Measurements from ENCODE around the gene TOGARAM2. TPM values are rescaled to one million over a fixed set of nuclear protein-coding genes. Genes with fewer than 3 reads are reported as not detected.

TOGARAM2 gene
- total RNA-seq, 1 donor from 2014 or later, result 5.8 TPM

DNA sequence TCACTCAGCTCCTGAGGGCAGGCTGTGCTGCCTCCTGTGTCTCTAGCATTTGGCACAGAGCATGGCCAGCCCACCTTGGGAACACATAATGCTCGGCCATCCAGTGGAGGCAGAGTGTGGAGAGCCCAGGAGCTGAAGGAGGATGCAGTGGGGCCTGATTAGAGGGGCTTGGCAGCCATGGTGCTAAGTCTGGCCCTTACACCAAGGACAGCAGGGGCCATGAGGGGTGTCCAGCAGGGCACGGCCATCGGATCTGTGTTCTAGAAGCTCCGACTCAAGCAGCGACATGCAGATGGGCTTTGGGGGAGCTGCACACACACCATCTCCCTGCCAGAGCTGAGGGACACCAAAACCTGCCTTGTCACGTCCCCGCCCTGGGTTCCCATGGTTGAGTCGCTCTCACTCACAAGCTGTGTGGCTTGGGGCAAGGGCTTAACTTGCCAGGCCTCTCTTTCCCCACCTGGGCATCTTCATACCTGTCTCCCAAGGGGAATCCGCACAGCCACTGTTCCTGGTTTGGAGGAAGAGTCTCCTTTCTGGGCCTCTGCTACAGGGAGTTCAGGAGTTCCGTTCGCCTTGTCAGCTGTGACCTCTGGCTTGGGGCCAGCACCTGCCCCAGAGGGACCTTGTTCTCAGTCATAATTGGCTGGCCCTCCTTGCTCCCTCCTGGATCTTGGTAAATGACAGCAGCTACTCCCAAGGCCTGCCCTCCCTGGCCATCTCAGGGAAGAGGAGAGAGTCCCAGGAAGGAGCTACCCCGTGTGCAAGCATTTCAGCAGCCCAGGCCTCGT is 1.3 kb upstream of the TOGARAM2 start:
- Mint-ChIP-seq H3K27me3 (ENCODE audit: insufficient read depth) (no peaks in the 10 kb centered on the region), H3K27ac (no peak overlapping the region), H3K4me3 (no peak overlapping the region), H3K4me1 (ENCODE audit: low read depth) (no peaks in the 10 kb centered on the region), H3K36me3 (ENCODE audit: low read depth) (no peaks in the 10 kb centered on the region), H3K9me3 (no peaks in the 10 kb centered on the region)
- intact Hi-C loops (cut with micrococcal nuclease), result no loop called here
- no peak for DNase-seq (ENCODE audit: low spot score)

DNA sequence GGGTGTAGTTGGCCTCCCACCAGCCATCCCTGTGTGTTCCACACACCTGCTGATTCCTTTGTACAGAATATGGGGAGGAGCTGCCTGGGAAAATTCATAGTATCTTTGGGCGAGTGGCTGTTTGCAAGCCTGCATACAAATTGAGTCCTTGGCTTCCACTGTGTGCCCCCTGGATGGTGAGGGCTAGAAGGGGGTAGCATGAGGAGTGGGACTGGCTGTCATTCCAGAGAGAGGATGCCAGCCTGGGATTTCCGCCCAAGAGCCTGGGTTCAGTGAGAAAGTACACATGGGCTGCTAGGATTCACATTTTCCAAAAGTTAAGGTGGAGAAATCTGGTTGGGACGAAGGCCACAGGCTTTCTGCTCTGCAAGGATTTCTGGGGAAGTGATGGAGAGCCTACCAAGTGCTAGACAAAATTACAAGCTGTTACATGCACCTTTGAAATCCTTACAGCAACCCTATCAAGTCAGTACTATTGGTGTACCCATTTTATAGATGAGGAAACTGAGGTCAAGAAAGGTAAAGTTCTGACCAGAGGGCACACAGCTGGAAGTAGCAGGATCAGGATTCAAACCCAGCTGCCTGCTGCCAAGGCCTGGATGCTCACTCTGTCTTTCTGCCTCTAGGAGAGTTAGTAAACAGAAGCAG is 606 bp upstream of the TOGARAM2 start:
- intact Hi-C loops (cut with micrococcal nuclease), result no loop called here
- no peaks in the 10 kb centered on the region for H3K9me3 Mint-ChIP-seq
- H3K27me3 Mint-ChIP-seq (ENCODE audit: insufficient read depth), result no peaks in the 10 kb centered on the region
- DNase-seq (ENCODE audit: low spot score), result no peak
- no peak overlapping the region for H3K4me3 Mint-ChIP-seq
- no peaks in the 10 kb centered on the region for H3K4me1 Mint-ChIP-seq (ENCODE audit: low read depth)
- H3K36me3 Mint-ChIP-seq (ENCODE audit: low read depth), result no peaks in the 10 kb centered on the region
- no peak overlapping the region for H3K27ac Mint-ChIP-seq

DNA sequence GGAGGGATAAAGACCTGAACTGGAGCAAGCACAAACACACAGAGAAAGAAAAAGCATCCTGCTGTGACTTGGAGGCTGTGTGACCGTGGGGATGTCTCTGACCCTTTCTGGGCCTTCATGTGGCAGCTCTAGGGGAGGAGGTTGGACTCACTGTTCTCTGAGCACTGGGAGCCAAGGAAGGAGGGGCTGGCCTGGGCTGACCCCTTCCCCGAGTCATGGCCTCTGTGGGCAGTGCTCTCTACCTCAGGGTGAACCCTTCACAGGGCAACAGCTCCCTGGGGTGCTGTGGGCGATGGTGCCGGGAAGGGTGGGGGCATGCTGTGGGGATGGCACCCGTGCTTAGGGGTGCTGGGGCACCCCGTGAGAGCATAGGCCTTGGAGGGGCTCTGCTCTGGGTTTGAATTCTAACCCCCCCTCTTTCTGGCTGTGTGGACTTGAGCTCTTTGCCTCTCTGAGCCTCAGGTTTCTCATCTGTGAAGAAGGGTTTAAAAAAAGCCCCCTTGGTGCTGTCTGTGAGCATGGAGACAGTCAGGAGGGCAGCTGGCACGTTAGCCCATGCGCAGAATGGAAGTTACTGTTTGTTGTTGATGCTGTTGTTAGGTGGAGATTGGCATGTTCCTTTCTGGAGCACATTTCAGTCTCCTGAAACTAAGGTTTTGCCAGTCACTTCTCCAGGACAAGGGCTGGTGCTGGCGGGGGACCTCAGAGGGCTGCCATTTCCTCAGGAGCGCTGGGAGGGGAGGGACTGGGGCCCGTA is 700 bp downstream of the TOGARAM2 start:
- H3K4me3 Mint-ChIP-seq, result no peak overlapping the region
- no peaks in the 10 kb centered on the region for H3K27me3 Mint-ChIP-seq (ENCODE audit: insufficient read depth)
- H3K36me3 Mint-ChIP-seq (ENCODE audit: low read depth), result no peaks in the 10 kb centered on the region
- intact Hi-C loops (cut with micrococcal nuclease), result no loop called here
- H3K9me3 Mint-ChIP-seq, result no peaks in the 10 kb centered on the region
- DNase-seq (ENCODE audit: low spot score), result no peak
- H3K4me1 Mint-ChIP-seq (ENCODE audit: low read depth), result no peaks in the 10 kb centered on the region
- H3K27ac Mint-ChIP-seq, result no peak overlapping the region

- H3K4me1 Mint-ChIP-seq (ENCODE audit: low read depth), result no peaks in the 10 kb centered on the region
- DNase-seq (ENCODE audit: low spot score), result no peak
- H3K4me3 Mint-ChIP-seq, result no peak overlapping the region
- no peaks in the 10 kb centered on the region for H3K27me3 Mint-ChIP-seq (ENCODE audit: insufficient read depth)
- no peaks in the 10 kb centered on the region for H3K36me3 Mint-ChIP-seq (ENCODE audit: low read depth)
- H3K27ac Mint-ChIP-seq, result no peak overlapping the region
- intact Hi-C loops (cut with micrococcal nuclease), result no loop called here
- H3K9me3 Mint-ChIP-seq, result no peaks in the 10 kb centered on the region
These were observed 1.4 kb downstream of the TOGARAM2 start for GRCh38 chr2:28982381-28982950.

- Mint-ChIP-seq H3K36me3 (ENCODE audit: low read depth) (no peaks in the 10 kb centered on the region), H3K9me3 (no peaks in the 10 kb centered on the region), H3K27ac (no peak overlapping the region), H3K4me1 (ENCODE audit: low read depth) (no peaks in the 10 kb centered on the region), H3K27me3 (ENCODE audit: insufficient read depth) (peaks cover 3% of the 10 kb centered on the region), H3K4me3 (no peak overlapping the region)
- intact Hi-C loops (cut with micrococcal nuclease), result no loop called here
- DNase-seq (ENCODE audit: low spot score), result no peak
These were observed 5.3 kb downstream of the TOGARAM2 start for GRCh38 chr2:28986429-28986828.

GRCh38 chr2:28989973-28990372 is 8.9 kb downstream of the TOGARAM2 start:
- H3K4me3 Mint-ChIP-seq, result no peak overlapping the region
- peaks cover 3% of the 10 kb centered on the region for H3K27me3 Mint-ChIP-seq (ENCODE audit: insufficient read depth)
- DNase-seq (ENCODE audit: low spot score), result no peak
- no peak overlapping the region for H3K27ac Mint-ChIP-seq
- no peaks in the 10 kb centered on the region for H3K4me1 Mint-ChIP-seq (ENCODE audit: low read depth)
- H3K9me3 Mint-ChIP-seq, result no peaks in the 10 kb centered on the region
- H3K36me3 Mint-ChIP-seq (ENCODE audit: low read depth), result no peaks in the 10 kb centered on the region
- intact Hi-C loops (cut with micrococcal nuclease), result no loop called here

DNA sequence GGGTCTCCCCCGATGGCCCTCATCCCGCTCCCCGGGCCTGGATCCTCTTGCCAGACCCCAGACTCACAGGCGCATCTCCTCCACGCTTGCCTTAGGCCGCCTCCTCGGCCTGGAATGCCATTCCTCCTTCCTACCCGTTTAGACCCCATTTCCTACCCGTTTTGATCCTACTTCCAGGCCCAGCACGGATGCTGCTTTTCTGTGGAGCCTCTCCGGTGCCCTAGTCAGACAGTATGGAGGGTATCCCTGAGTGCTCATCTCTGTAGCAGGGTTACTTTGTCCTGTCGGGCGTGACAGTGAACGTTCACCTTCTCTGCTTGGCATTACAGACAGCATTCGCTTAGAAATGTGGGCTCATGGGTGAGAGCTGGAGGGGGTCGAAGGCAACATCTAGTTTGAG is 9.3 kb downstream of the TOGARAM2 start:
- intact Hi-C loops (cut with micrococcal nuclease), result no loop called here
- H3K4me1 Mint-ChIP-seq (ENCODE audit: low read depth), result no peaks in the 10 kb centered on the region
- H3K9me3 Mint-ChIP-seq, result no peaks in the 10 kb centered on the region
- peaks cover 3% of the 10 kb centered on the region for H3K27me3 Mint-ChIP-seq (ENCODE audit: insufficient read depth)
- no peak overlapping the region for H3K4me3 Mint-ChIP-seq
- no peak overlapping the region for H3K27ac Mint-ChIP-seq
- no peak for DNase-seq (ENCODE audit: low spot score)
- no peaks in the 10 kb centered on the region for H3K36me3 Mint-ChIP-seq (ENCODE audit: low read depth)

DNA sequence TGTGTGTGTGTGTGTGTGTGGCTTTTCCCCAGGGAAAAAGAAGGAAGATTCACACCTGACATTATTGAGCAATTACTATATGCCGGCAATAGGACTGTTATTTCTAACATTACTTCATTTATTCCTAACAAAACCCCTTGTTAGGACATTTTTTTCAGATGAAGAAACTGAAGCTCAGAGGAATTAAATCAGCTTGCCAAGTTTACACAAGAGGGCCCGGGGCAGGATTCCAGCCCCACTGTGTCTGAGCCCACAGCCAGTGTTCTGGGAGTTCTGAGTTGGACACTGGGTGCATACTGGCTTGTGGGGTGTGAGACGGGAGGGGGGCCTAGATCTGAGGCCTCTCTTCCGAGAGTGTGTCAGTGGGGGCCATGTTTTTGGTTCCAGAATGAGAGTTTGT is 9.9 kb downstream of the TOGARAM2 start:
- Mint-ChIP-seq H3K4me1 (ENCODE audit: low read depth) (no peaks in the 10 kb centered on the region), H3K27ac (no peak overlapping the region), H3K4me3 (no peak overlapping the region), H3K27me3 (ENCODE audit: insufficient read depth) (peaks cover 3% of the 10 kb centered on the region), H3K9me3 (no peaks in the 10 kb centered on the region), H3K36me3 (ENCODE audit: low read depth) (no peaks in the 10 kb centered on the region)
- intact Hi-C loops (cut with micrococcal nuclease), result no loop called here
- no peak for DNase-seq (ENCODE audit: low spot score)

GRCh38 chr2:28991460-28991859 is 10.4 kb downstream of the TOGARAM2 start:
- intact Hi-C loops (cut with micrococcal nuclease), result no loop called here
- H3K36me3 Mint-ChIP-seq (ENCODE audit: low read depth), result no peaks in the 10 kb centered on the region
- H3K4me1 Mint-ChIP-seq (ENCODE audit: low read depth), result no peaks in the 10 kb centered on the region
- DNase-seq (ENCODE audit: low spot score), result no peak
- H3K27ac Mint-ChIP-seq, result no peak overlapping the region
- H3K4me3 Mint-ChIP-seq, result no peak overlapping the region
- no peaks in the 10 kb centered on the region for H3K9me3 Mint-ChIP-seq
- peaks cover 3% of the 10 kb centered on the region for H3K27me3 Mint-ChIP-seq (ENCODE audit: insufficient read depth)

GRCh38 chr2:28993206-28993960 is 12.3 kb downstream of the TOGARAM2 start:
- H3K4me1 Mint-ChIP-seq (ENCODE audit: low read depth), result no peaks in the 10 kb centered on the region
- H3K4me3 Mint-ChIP-seq, result no peak overlapping the region
- H3K36me3 Mint-ChIP-seq (ENCODE audit: low read depth), result no peaks in the 10 kb centered on the region
- no peak overlapping the region for H3K27ac Mint-ChIP-seq
- DNase-seq (ENCODE audit: low spot score), result no peak
- no peaks in the 10 kb centered on the region for H3K9me3 Mint-ChIP-seq
- intact Hi-C loops (cut with micrococcal nuclease), result no loop called here
- H3K27me3 Mint-ChIP-seq (ENCODE audit: insufficient read depth), result peaks cover 3% of the 10 kb centered on the region

DNA sequence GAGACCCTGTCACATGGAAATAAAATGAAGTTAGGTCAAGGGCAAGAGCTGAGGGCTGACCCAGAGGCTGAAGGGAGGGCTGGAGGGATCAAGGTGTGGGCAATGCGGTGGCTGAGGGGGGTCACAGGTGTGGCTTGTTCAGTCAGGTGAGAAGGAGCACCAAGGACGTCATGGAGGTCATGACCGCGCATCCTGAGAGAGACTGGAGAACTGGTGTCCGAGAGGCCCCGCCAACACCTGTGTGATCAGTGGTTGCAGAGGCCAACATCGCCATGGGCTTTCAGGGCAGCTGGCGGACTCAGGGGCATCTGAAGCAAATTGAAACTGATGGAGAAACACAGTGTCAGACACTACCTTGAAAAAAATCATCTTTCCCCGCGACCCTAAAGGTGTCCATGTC is 13.0 kb downstream of the TOGARAM2 start:
- Mint-ChIP-seq H3K27me3 (ENCODE audit: insufficient read depth) (peaks cover 3% of the 10 kb centered on the region), H3K4me1 (ENCODE audit: low read depth) (peaks cover 4% of the 10 kb centered on the region), H3K9me3 (no peaks in the 10 kb centered on the region), H3K27ac (no peak overlapping the region), H3K4me3 (no peak overlapping the region), H3K36me3 (ENCODE audit: low read depth) (no peaks in the 10 kb centered on the region)
- no peak for DNase-seq (ENCODE audit: low spot score)
- intact Hi-C loops (cut with micrococcal nuclease), result no loop called here

- intact Hi-C loops (cut with micrococcal nuclease), result no loop called here
- Mint-ChIP-seq H3K4me1 (ENCODE audit: low read depth) (peaks cover 6% of the 10 kb centered on the region), H3K4me3 (no peak overlapping the region), H3K9me3 (no peaks in the 10 kb centered on the region), H3K27me3 (ENCODE audit: insufficient read depth) (peaks cover 2% of the 10 kb centered on the region), H3K27ac (no peak overlapping the region), H3K36me3 (ENCODE audit: low read depth) (no peaks in the 10 kb centered on the region)
- no peak for DNase-seq (ENCODE audit: low spot score)
These were observed 13.6 kb downstream of the TOGARAM2 start for GRCh38 chr2:28994679-28995078.
